Measurements from ENCODE around the gene USP34. TPM values are rescaled to one million over a fixed set of nuclear protein-coding genes. Genes with fewer than 3 reads are reported as not detected.

Gene USP34
- total and polyA plus RNA-seq, 2 of the 4 experiments (the other 2 are of a cell fraction), result 34.7 to 128 TPM

DNA sequence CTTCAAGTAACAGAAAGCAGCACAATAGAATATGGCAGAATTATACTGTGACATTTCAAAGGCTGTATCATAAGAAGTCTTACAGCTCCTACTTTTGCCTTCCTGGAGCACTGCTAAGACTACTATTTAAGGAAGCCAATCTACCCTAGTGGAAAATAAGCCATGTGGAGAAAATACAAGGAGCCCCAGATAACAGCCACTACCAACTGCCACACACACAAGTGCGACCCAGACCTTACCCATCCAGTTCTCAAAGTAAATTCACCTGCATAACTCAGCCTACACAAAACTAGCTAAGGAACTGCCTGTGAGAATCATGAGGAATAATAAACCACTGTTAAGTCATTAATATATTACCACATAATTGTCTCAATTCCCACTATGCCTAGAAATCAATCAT is 66.4 kb downstream of the USP34 start:
- no peak overlapping the region for H2AK5ac ChIP-seq (ENCODE audit: low read depth, low read length)
- H3K9me3 ChIP-seq (ENCODE audit: control insufficient read depth, insufficient read depth, low read length), result no peaks in the 10 kb centered on the region
- no peak overlapping the region for H2BK20ac ChIP-seq (ENCODE audit: low read depth, low read length)
- no peak overlapping the region for H2BK120ac ChIP-seq (ENCODE audit: low read depth, low read length)
- WGBS, 2 experiments (ENCODE audit: extremely low coverage in 2 of 2, insufficient read length in 1 of 2), result no CpG with 5 or more reads among the region's 1 CpG
- H3K9ac ChIP-seq (ENCODE audit: low read depth, low read length), result no peak overlapping the region
- H4K5ac ChIP-seq (ENCODE audit: low read depth, low read length), result no peak overlapping the region
- no peak for DNase-seq
- H3K79me1 ChIP-seq (ENCODE audit: low read depth in 1 of 2, low read length in 2 of 2), result peaks cover 19 to 51% of the 10 kb centered on the region in 2 experiments
- H3K36me3 ChIP-seq (ENCODE audit: control insufficient read depth, insufficient read depth, low read length), result peaks cover 4% of the 10 kb centered on the region; the same call in 1 of the 2 replicates
- peaks cover 9% of the 10 kb centered on the region for H4K20me1 ChIP-seq (ENCODE audit: insufficient read depth, low read length)
- H3K4me1 ChIP-seq (ENCODE audit: control insufficient read depth, insufficient read depth, low read length), result no peaks in the 10 kb centered on the region
- no peak overlapping the region for H4K8ac ChIP-seq (ENCODE audit: low read depth in 2 of 2, low read length in 2 of 2)
- H2AFZ ChIP-seq (replicated peaks; ENCODE audit: low read length, poor library complexity), result no peak overlapping the region
- no peak overlapping the region for H2BK15ac ChIP-seq (ENCODE audit: low read depth, low read length)
- no peak for ATAC-seq (ENCODE audit: low read depth)
- H3K14ac ChIP-seq (replicated peaks; ENCODE audit: low read depth, low read length), result no peak overlapping the region
- in situ Hi-C loops (cut with MboI; ENCODE audit: low sequenced_read_pairs) (no loop called here), intact Hi-C loops (cut with micrococcal nuclease) (no loop called here), dilution Hi-C loops (cut with HindIII; ENCODE audit: low sequenced_read_pairs, unreplicated experiment) (no loop called here)
- no peak overlapping the region for H3K4me3 ChIP-seq (ENCODE audit: insufficient read depth, low read depth, low read length)
- H3K4me2 ChIP-seq (ENCODE audit: low read depth, low read length), result no peak overlapping the region
- H3K56ac ChIP-seq (ENCODE audit: extremely low read depth, insufficient read depth, low read length), result no peak overlapping the region
- H2BK5ac ChIP-seq (ENCODE audit: low read depth, low read length, poor library complexity, severe bottlenecking), result no peak overlapping the region
- H3K23ac ChIP-seq (ENCODE audit: low read depth, low read length), result no peak overlapping the region
- no peak overlapping the region for H3K4ac ChIP-seq (ENCODE audit: low read depth, low read length)
- ChIA-PET POLR2A (ENCODE audit: unreplicated experiment) (no interaction called here), CTCF (no interaction called here)
- H3K9me1 ChIP-seq (ENCODE audit: insufficient read depth, low read length), result 0 out of 2 replicates have a peak, but pooled peaks cover 3% of the 10 kb centered on the region
- no peak overlapping the region for H2AK9ac ChIP-seq (replicated peaks; ENCODE audit: low read depth, low read length, poor library complexity)
- no peak overlapping the region for H3K18ac ChIP-seq (ENCODE audit: low read depth, low read length)
- no peak overlapping the region for H3K27ac ChIP-seq (ENCODE audit: insufficient read depth, low read length)
- no peak overlapping the region for H4K91ac ChIP-seq (ENCODE audit: insufficient read depth, low read depth, low read length)
- TF ChIP-seq SMC3 (IDR thresholded peaks at IDR 0.05; ENCODE audit: low read depth, low read length) (no peak), CHD1 (IDR thresholded peaks at IDR 0.05; ENCODE audit: low read depth, low read length) (no peak), POLR2A (IDR thresholded peaks at IDR 0.05; ENCODE audit: low read depth, low read length) (no peak), RFX5 (IDR thresholded peaks at IDR 0.05; ENCODE audit: low read depth, low read length) (no peak), BHLHE40 (IDR thresholded peaks at IDR 0.05; ENCODE audit: low read depth, low read length) (no peak), MAFK (IDR thresholded peaks at IDR 0.05; ENCODE audit: low read depth, low read length) (no peak), RAD21 (IDR thresholded peaks at IDR 0.05; ENCODE audit: low read length) (no peak), NFE2L2 (IDR thresholded peaks at IDR 0.05; ENCODE audit: low read depth, low read length) (no peak)
- TSS peak; percentile 20 for BruUV-seq (replicated peaks)
- no peaks in the 10 kb centered on the region for H3K27me3 ChIP-seq (ENCODE audit: control insufficient read depth, insufficient read depth, low read length)

All from IMR-90 (cell line).